Upper lobe of right lung (tissue), 1 donor: Measurements from ENCODE around the gene ALCAM. TPM values are rescaled to one million over a fixed set of nuclear protein-coding genes. Genes with fewer than 3 reads are reported as not detected.

ENCODE experiments used
- ATAC-seq: fragments of 200-7000 bp; cut with Tn5 transposase; one replicate; pipeline ENCODE4 v1.9.1; 2020; ENCODE audit warnings: mild to moderate bottlenecking, moderate library complexity
- DNase-seq: peaks from one replicate; pipeline ENCODE4 v3.0.0-alpha.2; 2020
- H3K27ac ChIP-seq: fragments of 200-600 bp; one replicate; pipeline ENCODE4 v1.8.0; 2022
- H3K27me3 ChIP-seq: fragments of 200-600 bp; one replicate; pipeline ENCODE4 v1.8.0; 2022; ENCODE audit warnings: mild to moderate bottlenecking
- H3K36me3 ChIP-seq: fragments of 200-600 bp; one replicate; pipeline ENCODE4 v1.8.0; 2022
- H3K4me1 ChIP-seq: fragments of 200-600 bp; one replicate; pipeline ENCODE4 v1.8.0; 2022
- H3K4me3 ChIP-seq: fragments of 200-600 bp; one replicate; pipeline ENCODE4 v1.8.0; 2022; ENCODE audit warnings: mild to moderate bottlenecking
- H3K9me3 ChIP-seq: fragments of 200-600 bp; one replicate; pipeline ENCODE4 v1.8.0; 2022
- intact Hi-C: fragments of 100-400 bp; cut with DNase I; formaldehyde crosslinking; loops from one replicate; pipeline ENCODE4 v1.11.0; 2022
- total RNA-seq: library from RNA; stranded (reverse); fragmentation: NEBNext Ultra II Directional; extraction: Animal tissue kit (Norgen Biotek cat#: 25700); gene quantifications from one replicate; pipeline ENCODE4 v1.2.1, GENCODE V29; 2021
- TF ChIP-seq, protein P1 (sequence below): fragments of 200-600 bp; IDR thresholded peaks from one replicate; pipeline ENCODE4 v1.8.0; 2022; ENCODE audit warnings: antibody characterized with exemption
- donor health status: DM: no; HTN: yes; CAD: no; lungs with severe emphysema.

The ALCAM gene
- total RNA-seq, 1 donor from 2014 or later: 202 TPM

DNA sequence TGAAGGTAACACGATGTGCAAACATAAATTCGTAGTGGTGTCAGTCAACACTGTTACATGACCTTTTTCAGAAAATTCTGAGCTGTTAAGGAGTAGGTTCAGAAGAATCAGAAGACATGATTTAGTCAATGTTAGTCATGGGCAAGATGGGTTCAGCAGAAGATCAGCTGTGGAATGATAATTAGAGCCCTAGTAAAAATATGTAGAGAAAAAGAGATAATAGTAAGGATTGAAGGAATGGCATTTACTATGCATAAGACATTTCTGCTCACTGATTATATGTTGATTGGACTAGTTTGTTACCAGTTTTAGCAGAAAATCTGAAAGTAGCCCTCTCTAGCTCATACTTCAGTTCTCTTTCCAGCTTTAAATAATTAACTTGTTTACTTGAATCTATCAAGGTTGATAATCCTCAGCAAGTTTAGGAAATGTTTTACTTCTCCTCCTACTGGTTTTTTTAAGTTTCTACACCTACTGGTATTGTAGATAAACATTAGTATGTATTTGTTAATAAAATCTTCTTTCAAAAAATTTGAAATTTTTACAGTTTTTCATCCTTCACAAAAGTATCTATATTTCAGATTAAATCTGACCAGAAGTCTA lies 98.6 kb downstream of the ALCAM start:
- ATAC-seq (no peak), DNase-seq (no peak)
- intact Hi-C loops: no loop called here
- Histone ChIP-seq H3K9me3 (no peaks in the 10 kb centered on the region), H3K27ac (no peak overlapping the region), H3K27me3 (no peaks in the 10 kb centered on the region), H3K36me3 (no peaks in the 10 kb centered on the region), H3K4me1 (no peaks in the 10 kb centered on the region), H3K4me3 (no peak overlapping the region)
- TF ChIP-seq, protein P1, sequence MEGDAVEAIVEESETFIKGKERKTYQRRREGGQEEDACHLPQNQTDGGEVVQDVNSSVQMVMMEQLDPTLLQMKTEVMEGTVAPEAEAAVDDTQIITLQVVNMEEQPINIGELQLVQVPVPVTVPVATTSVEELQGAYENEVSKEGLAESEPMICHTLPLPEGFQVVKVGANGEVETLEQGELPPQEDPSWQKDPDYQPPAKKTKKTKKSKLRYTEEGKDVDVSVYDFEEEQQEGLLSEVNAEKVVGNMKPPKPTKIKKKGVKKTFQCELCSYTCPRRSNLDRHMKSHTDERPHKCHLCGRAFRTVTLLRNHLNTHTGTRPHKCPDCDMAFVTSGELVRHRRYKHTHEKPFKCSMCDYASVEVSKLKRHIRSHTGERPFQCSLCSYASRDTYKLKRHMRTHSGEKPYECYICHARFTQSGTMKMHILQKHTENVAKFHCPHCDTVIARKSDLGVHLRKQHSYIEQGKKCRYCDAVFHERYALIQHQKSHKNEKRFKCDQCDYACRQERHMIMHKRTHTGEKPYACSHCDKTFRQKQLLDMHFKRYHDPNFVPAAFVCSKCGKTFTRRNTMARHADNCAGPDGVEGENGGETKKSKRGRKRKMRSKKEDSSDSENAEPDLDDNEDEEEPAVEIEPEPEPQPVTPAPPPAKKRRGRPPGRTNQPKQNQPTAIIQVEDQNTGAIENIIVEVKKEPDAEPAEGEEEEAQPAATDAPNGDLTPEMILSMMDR: no peak

DNA sequence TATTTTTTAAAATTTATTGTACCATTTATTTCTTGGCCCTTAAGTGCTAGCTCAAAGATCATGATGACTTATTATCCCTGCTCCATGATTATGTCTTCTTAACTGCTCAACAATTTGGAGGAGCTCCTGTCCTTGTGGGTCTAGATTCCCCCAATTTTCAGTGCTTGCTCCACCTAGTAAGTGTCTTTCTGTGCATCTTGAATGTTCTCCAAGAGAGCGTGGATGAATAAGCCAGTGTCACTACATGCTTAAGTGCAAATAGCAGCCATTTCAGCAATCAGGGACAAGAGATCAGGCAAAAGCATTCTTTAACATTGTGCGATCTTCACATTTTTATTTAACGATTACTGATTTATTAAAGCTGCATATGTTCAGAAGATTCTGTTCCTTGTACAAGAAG lies 99.4 kb downstream of the ALCAM start:
- H3K9me3 ChIP-seq: no peaks in the 10 kb centered on the region
- no peaks in the 10 kb centered on the region for H3K27me3 ChIP-seq
- no peak overlapping the region for H3K27ac ChIP-seq
- no peak for DNase-seq
- no peaks in the 10 kb centered on the region for H3K4me1 ChIP-seq
- no peak for ATAC-seq
- no peak overlapping the region for H3K4me3 ChIP-seq
- intact Hi-C loops: no loop called here
- TF ChIP-seq, protein P1: no peak
- H3K36me3 ChIP-seq: no peaks in the 10 kb centered on the region

DNA sequence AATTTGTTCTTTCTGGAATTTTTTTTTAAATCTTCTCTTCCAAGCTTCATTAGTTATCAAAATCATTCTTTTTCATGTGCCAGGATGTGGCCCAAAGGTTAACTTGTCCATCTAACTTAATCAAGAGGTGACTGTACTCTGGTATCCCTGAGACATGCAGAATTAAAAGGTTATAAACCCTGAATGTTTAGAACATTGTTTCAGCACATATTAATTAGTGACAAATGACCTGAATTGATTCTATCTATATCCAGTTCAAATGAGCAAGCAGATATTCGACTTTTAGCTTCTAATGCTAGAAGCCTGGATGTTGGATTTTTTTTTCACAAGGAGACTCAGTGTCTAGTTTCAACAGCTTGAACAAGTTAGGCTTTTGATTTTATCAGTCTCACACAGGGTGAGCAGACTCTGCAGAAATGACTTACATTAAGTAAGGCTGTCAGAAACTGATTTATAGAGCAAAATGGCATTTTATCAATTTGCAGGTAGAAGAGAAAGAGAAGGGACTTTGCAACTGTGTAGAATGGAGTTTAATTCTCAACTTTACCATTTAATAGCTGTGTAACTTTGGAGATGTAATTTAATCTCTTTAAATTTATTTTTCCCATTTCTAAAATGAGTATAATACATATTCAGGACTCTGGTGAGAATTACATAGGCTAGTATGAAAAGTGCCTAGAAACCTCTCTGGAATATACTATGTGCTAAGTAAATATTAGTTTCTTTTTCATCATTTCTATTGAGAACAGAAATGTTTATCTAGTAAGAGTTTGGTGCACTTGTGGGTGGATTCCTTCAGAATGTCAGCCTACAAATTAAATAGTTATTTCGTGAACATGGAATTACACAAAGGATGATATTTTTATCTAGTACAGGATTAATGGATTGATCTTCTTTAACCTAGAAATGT lies 100.0 kb downstream of the ALCAM start:
- no peak overlapping the region for H3K4me3 ChIP-seq
- no peaks in the 10 kb centered on the region for H3K9me3 ChIP-seq
- TF ChIP-seq, protein P1: no peak
- no peaks in the 10 kb centered on the region for H3K36me3 ChIP-seq
- H3K4me1 ChIP-seq: no peaks in the 10 kb centered on the region
- H3K27ac ChIP-seq: no peak overlapping the region
- no peaks in the 10 kb centered on the region for H3K27me3 ChIP-seq
- DNase-seq (no peak), ATAC-seq (no peak)
- intact Hi-C loops: no loop called here

DNA sequence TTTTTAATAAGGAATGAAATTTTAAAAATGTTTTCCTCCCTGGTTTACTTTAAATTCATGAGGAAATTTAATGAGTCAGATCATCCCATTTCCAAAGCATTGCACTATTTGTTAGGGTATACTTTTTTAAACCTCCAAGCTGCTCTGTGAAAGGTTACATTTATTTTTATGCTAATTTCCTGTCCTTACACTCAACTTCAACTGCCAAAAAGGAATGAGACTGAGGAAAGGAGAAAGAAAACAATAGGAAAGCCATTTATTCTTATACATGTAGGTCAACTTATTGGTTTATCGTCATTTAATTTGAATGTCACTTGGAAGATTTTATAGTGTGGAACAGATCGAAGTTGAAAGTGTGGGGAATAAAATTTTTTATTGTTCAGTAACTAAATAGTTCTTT lies 104.1 kb downstream of the ALCAM start:
- Histone ChIP-seq H3K27ac (no peak overlapping the region), H3K36me3 (no peaks in the 10 kb centered on the region), H3K9me3 (no peaks in the 10 kb centered on the region), H3K4me1 (no peaks in the 10 kb centered on the region), H3K27me3 (no peaks in the 10 kb centered on the region), H3K4me3 (no peak overlapping the region)
- no peak for ATAC-seq
- intact Hi-C loops: no loop called here
- DNase-seq: no peak
- TF ChIP-seq, protein P1: no peak

DNA sequence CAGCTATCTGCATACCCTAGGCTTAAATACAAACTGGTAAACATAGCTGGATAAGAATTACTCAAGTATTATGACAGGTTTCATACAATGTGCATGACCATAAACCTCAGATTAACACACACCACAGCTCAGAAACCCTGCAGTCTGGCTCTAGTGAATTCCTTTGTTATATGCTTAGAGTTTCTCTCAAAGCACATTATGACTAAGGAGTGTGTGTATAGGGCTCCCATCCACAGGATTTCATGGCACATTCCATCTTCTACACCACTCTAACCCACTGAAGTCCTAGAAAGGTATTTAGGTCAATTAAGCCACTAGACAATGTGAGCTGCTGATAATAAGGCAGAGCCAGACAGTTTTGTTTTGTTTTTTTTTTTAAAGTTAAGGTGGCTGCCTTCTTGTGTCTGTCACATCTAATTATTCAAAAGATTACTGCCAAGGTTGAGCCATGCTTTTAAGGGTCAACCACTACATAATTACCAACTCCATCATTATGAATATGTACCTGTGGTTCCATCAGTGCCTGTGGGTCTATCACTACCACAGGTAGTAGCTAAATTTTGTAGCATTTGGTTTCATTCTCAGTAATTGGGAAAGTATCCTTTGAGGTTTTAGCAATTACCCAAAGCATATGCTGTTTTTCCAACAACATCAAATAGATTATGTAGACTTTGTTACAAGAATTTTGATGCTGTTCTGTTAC lies 107.0 kb downstream of the ALCAM start:
- H3K36me3 ChIP-seq: no peaks in the 10 kb centered on the region
- peak; percentile 96 for ATAC-seq
- no peaks in the 10 kb centered on the region for H3K27me3 ChIP-seq
- TF ChIP-seq, protein P1: no peak
- no peak for DNase-seq
- intact Hi-C loops: no loop called here
- H3K4me3 ChIP-seq: no peak overlapping the region
- H3K27ac ChIP-seq: no peak overlapping the region
- no peaks in the 10 kb centered on the region for H3K4me1 ChIP-seq
- H3K9me3 ChIP-seq: no peaks in the 10 kb centered on the region
